SHP77 treated with DMSO at 0.1 percent for 48 hours (cell line): ENCODE measurements around the gene GPR85.
"Not testable (repeated sequence)": the region's sequence is repeated elsewhere in the genome, so short reads cannot be mapped to it uniquely, and the experiment has no call there.

Experiments
- DNase-seq: peaks from one replicate; lab custom pipeline; 2025; lab: John Stamatoyannopoulos, UW

GPR85 gene, protein sequence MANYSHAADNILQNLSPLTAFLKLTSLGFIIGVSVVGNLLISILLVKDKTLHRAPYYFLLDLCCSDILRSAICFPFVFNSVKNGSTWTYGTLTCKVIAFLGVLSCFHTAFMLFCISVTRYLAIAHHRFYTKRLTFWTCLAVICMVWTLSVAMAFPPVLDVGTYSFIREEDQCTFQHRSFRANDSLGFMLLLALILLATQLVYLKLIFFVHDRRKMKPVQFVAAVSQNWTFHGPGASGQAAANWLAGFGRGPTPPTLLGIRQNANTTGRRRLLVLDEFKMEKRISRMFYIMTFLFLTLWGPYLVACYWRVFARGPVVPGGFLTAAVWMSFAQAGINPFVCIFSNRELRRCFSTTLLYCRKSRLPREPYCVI

GRCh38 chr7:113086431-113086888 is at the start of gene GPR85:
TSS of gene GPR85 (minus strand) at chr7:113086827. CDS start at chr7:113084721, 2,106 bp downstream.
- DNase-seq, result no peak

DNA sequence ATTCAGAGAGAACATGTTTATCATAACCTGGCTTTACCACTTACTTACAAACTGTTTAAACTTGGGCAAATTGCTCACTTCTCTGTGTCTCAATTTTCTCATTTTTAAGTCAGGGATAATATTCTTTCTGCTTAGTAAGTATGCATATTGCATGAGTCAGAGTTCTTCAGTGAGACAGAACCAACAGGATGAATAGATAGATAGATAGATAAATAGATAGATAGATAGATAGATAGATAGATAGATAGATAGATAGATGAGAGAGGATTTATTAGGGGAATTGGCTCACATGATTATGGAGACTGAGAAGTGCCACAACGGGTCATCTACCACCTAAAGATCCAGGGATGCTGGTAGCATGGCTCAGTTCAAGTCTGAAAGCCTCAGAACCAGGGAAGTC is 47.4 kb upstream of the GPR85 start:
- no peak for DNase-seq

DNA sequence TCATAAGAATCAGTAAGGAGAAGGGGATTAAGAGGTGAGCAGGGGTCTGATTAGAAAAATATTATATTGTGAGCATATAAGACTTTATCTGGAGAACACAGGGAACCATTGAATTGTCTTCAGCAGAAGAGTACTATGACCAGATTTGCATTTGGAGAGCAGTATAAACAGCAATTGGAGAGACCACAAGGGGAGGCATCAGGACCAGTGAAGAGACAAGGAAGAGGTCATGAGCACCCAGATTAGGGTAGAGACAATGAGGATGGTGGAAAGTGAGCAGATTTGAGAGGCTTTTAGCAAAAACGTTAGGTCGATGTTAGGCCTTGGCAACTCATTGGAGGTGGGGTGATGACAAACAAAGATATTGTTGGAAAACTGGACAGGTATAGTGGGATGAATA is 44.7 kb upstream of the GPR85 start:
- no peak for DNase-seq

GRCh38 chr7:113128031-113128430 is 41.4 kb upstream of the GPR85 start:
- DNase-seq, result no peak

DNA sequence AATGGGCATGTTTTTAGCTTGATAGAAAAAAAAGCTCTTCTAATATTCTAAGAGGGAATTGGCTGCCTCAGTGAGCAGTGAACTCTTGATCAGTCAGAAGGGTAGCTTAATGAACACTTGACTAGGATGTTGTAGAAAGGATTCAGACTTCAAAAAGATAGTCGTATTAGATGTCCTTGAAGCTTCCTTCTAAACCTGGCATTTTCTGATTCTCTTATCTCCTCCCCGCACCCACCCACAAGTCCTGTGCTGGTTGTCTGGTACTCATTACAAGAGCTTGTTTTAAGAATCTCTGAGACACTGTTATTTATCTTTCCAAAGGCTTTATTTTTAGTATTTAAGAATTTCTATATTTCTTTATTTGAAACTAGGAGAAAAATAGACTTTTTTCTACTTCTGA is 39.1 kb upstream of the GPR85 start:
- DNase-seq, result no peak

DNA sequence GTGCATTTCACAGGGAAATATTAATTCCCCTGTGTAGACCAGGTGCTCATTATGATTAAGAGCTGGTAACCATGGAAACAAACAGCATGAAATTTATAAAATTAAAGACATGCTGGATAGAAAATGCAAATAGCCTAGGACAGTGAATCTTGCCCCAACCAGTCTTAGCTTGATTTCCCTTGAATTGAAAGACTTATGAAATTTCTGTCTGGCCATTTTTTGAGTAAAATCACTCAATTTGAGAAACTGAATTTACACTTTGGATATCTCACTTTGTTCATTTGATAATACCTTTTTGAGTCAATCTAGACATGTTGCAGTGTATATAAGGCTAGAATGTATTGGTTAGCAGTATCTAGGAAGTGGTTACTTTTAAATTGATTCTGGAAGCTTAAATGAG is 36.1 kb upstream of the GPR85 start:
- DNase-seq, result no peak

DNA sequence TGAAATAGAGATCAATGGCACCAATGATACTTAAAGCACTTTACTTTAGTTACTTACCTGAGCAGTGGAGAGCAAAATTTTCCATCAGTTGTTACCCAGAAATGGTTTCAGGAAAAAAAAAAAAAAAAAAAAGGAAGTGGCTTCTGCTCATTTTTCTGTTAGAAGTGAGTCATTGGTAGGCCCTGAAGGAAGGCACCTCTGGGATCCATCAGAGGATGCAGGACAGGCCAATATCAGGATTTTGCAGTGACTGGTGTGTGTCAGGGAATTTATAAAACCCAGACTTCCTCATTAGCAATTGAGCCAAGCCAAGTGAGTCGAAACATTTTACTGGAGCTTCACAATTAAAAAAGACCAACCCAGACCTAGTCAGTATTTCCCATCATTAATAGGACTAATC is 34.0 kb upstream of the GPR85 start:
- no peak for DNase-seq

DNA sequence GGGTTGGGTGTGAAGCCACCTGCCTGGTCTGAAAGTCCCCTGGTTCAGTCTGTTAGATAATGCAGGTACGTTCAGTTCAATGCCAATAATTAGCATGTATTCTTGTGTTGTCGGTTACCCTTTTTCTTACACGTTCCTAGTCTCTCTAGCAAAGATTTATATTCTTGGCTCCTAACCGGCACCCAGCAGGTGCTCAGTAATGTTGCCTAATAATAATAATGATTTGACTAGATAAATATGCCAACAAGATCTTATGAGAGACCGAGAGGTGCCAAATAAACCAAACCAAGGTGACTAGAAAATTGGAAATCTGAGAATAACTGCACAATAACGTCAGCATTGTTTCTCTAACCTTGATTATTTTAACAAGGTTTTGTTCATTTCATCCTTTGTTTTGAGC is 32.8 kb upstream of the GPR85 start:
- DNase-seq, result no peak

GRCh38 chr7:113118074-113118959 is 31.7 kb upstream of the GPR85 start, which contains the start of gene SMIM30:
TSS of gene SMIM30 (minus strand) at chr7:113118554. CDS start at chr7:113117578, 976 bp downstream.
- DNase-seq, result peak; percentile 89

GRCh38 chr7:113117374-113117774 is 30.7 kb upstream of the GPR85 start:
- DNase-seq, result not testable (repeated sequence)

DNA sequence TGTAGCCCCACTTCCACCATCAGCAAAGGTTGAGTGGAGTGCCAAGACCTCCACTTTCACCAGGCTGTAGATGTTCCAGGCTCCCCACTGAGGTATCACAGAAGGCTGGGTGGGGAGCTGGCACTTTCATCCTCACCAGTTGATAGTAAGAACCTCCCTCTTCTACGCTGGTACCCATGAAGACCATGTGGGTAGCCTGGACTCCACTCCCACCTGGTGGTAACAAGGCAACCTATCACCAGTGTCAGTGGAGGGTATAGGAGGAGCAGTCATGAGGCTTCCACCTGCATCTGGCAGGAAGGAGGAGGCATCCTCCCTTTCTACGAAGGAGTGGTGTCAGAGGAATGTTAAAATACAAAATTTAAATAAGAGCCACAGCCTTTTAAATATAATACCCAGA is 27.3 kb upstream of the GPR85 start:
- DNase-seq, result no peak

DNA sequence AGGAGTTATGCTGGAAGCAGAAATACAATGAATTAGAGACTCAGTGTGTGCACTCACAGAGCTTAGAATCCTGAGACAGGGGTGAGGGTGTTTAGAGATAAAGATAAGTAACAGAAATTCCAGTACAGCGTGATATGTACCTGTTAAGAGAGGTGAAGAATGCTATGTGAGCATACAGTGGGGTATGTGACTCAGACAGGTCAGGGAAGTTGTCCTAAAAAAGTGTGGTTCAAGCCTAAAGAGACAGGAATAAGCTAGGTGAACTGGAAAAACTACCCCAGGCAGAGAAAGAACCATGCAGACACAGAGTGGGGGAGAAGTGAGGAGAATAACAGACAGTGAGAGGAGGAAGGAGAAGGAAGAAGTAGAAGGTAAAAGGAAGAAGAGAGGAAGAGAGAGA is 23.1 kb upstream of the GPR85 start:
- no peak for DNase-seq

DNA sequence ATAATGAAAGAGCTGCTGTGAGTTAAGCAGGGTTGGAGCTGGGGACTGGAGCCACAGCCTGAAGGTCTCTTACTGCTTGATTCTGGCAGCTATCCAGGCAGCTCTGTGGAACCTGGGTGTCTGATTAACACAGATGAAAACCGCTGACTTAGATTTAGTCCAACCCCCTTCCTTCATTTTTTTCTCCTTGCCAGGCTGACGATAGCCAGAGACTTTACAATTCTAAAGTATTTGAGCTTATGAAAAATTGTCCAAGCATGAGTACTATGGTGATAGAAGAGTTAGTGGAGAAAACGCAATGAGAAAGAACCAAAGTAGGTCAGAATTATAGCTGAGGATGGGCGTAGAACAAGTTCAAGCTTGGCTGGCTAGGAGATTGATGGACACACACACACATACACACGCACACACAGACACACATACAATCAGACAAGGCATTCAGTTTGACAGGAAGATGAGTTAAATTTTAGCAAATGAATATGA is 13.5 kb upstream of the GPR85 start:
- peak; percentile 9 for DNase-seq

GRCh38 chr7:113099284-113099919 is 12.8 kb upstream of the GPR85 start:
- DNase-seq, result no peak

DNA sequence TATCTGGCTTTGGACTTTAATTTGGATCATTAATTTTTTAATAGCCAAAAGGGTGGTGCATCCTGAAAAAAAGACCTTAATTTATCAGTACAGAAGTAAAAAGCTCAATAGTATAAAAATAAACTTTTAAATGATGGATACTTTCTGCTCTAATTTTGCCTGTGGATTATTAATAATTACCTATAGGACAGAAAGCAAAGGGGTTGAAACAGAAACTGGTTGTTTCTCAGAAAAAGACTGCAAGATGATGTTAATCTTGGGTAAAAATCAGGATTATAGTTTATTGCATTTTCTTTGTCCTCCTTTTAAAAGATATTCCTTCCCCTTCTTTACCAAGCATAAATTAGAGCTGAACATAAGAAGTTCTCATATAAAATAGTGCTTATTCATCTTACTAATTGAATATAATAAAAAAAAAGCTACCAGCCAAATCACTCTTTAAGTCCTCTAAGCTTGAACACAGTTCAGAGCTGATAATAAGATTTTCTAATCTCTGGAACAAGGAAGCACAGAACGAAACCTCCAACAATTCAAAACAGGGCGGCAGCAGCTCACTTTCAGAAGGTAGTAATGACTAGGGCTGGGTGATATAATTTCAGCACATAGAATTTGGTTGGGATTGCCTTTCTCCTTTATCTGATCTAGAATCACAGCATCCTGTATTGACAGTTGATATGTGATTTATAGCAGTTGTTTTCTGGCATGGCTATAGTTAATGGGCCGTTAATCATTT is 8.1 kb upstream of the GPR85 start:
- DNase-seq, result no peak

GRCh38 chr7:113093561-113093960 is 6.9 kb upstream of the GPR85 start:
- DNase-seq, result no peak

DNA sequence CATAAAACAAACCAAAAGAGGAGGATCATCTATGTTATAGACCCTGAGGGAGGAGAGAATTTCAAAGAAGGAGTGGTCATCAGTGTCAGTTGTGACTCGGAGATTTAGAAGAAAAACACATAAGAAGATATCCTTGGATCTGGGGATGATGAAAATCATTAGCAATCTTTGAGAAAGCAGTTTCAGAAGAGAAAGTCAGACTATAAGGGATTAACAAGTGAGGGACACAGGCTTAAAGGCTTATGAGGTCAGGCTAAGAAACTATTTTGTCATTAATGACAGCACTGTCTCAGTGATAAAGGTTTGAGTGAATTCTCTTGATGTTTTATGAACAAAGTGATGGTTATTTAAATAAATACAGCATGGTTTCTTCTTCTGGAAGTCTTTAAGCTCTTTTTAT is 6.1 kb upstream of the GPR85 start:
- DNase-seq, result no peak

GRCh38 chr7:113087071-113087998 is 708 bp upstream of the GPR85 start:
- DNase-seq, result no peak

GRCh38 chr7:113085781-113086390 is 741 bp downstream of the GPR85 start:
- DNase-seq, result no peak
